PC-9 (cell line): Measurements from ENCODE around the gene UBALD2. TPM values are rescaled to one million over a fixed set of nuclear protein-coding genes. Genes with fewer than 3 reads are reported as not detected.
"Not testable (repeated sequence)": the region's sequence is repeated elsewhere in the genome, so short reads cannot be mapped to it uniquely, and the experiment has no call there.

Experiments
- BruUV-seq: library from RNA; stranded (reverse); fragments of 400-500 nt; replicated peaks from 2 replicates; lab custom pipeline; 2021; lab: Mats Ljungman, UMichigan
- CTCF ChIA-PET: fragments of 300-600 bp; sonication (Branson Sonifier 250); formaldehyde crosslinking; loops from one replicate; lab custom pipeline; 2022; ENCODE audit warnings: antibody characterized with exemption; lab: Charles Lee
- POLR2A ChIA-PET: fragments of 300-600 bp; sonication (Branson Sonifier 250); formaldehyde crosslinking; loops from one replicate; lab custom pipeline; 2022; ENCODE audit warnings: antibody characterized with exemption; ENCODE audit not compliant: unreplicated experiment; lab: Charles Lee
- DNase-seq, 2 experiments: peaks; one replicate each; pipeline versions ENCODE4 v3.0.0 to v3.0.0-alpha.2; 2015 to 2022; ENCODE audit warnings: mixed read lengths in 1 of 2
- H2AFZ ChIP-seq: fragments of 200-600 bp; sonication (generic); 2 replicates; pipeline ENCODE4 v1.8.1; 2017; ENCODE audit warnings: antibody characterized with exemption
- H3F3A ChIP-seq: fragments of 200-600 bp; sonication (generic); 2 replicates; pipeline ENCODE4 v1.8.1; 2017; ENCODE audit warnings: antibody characterized with exemption, mild to moderate bottlenecking, low read depth; ENCODE audit not compliant: insufficient read depth
- H3K27ac ChIP-seq: fragments of 200-600 bp; sonication (generic); 2 replicates; pipeline ENCODE4 v1.6.1; 2016; ENCODE audit warnings: mixed run types
- H3K27me3 ChIP-seq: fragments of 200-600 bp; sonication (generic); 2 replicates; pipeline ENCODE4 v1.6.1; 2016; ENCODE audit warnings: low read depth, mixed run types; ENCODE audit not compliant: insufficient read depth
- H3K36me3 ChIP-seq: fragments of 200-600 bp; sonication (generic); 2 replicates; pipeline ENCODE4 v1.6.1; 2016; ENCODE audit warnings: low read depth, mixed run types
- H3K4me1 ChIP-seq: fragments of 200-600 bp; sonication (generic); replicated peaks from 2 replicates; pipeline ENCODE4 v1.6.1; 2016; ENCODE audit warnings: mixed run types; ENCODE audit not compliant: insufficient read depth
- H3K4me2 ChIP-seq: fragments of 200-600 bp; sonication (generic); 2 replicates; pipeline ENCODE4 v1.6.1; 2017; ENCODE audit warnings: mixed run types
- H3K4me3 ChIP-seq: fragments of 200-600 bp; sonication (generic); 2 replicates; pipeline ENCODE4 v1.6.1; 2016; ENCODE audit warnings: mixed run types
- H3K79me2 ChIP-seq: fragments of 200-600 bp; sonication (generic); 2 replicates; pipeline ENCODE4 v1.6.1; 2017; ENCODE audit warnings: low read depth, mixed run types
- H3K9me2 ChIP-seq: fragments of 200-600 bp; sonication (generic); 2 replicates; pipeline ENCODE4 v1.8.1; 2017; ENCODE audit warnings: mild to moderate bottlenecking; ENCODE audit not compliant: insufficient read depth
- H3K9me3 ChIP-seq: fragments of 200-600 bp; sonication (generic); 2 replicates; pipeline ENCODE4 v1.8.1; 2016; ENCODE audit warnings: low read depth; ENCODE audit not compliant: insufficient read depth
- H4K20me1 ChIP-seq: fragments of 200-600 bp; sonication (generic); 2 replicates; pipeline ENCODE4 v1.8.1; 2017; ENCODE audit not compliant: insufficient read depth
- EZH2 ChIP-seq: fragments of 200-600 bp; sonication (generic); IDR thresholded peaks from 2 replicates; pipeline ENCODE4 v1.8.0; 2017; ENCODE audit warnings: antibody characterized with exemption, low read depth
- intact Hi-C: fragments of 100-400 bp; cut with micrococcal nuclease; formaldehyde crosslinking; loops from one replicate; pipeline ENCODE4 v1.10.0; 2022; ENCODE audit not compliant: unreplicated experiment
- total RNA-seq: library from RNA; stranded (reverse); gene quantifications from 2 replicates; pipeline ENCODE4 v1.2.3, GENCODE V29; 2021
- TF ChIP-seq, protein P1 (sequence below): fragments of 200-600 bp; sonication (generic); conservative IDR thresholded peaks from 2 replicates; pipeline ENCODE4 v1.6.1; 2017; ENCODE audit warnings: mixed run types, antibody characterized with exemption, mild to moderate bottlenecking, moderate library complexity

UBALD2 gene
- total RNA-seq, 1 experiment from 2014 or later, result 134 TPM

DNA sequence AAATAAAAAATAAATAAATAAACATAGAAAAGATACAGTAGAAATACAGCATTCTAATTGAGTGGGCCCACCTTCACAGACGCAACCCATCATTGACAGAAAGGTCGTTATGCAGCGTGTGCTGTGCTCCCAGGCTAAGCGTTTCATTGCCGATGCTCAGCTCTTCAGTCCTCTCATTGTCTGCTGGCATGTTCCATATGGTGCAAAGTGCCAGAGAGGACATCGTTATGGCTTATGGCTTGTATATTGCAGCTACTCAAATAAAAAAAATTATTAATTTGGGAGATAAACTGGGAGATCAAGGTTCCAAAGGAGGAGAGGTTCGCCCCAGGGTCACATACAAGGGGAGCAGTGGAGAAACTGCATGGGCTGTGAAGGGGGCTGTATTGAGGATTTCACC lies 11.3 kb upstream of the UBALD2 start:
- H3K9me3 ChIP-seq, result no peaks in the 10 kb centered on the region
- H3K27ac ChIP-seq, result peak overlapping the region; percentile 98; the same call in 1 of the 2 replicates
- H3K9me2 ChIP-seq, result no peaks in the 10 kb centered on the region
- peaks cover 44% of the 10 kb centered on the region for H3K4me1 ChIP-seq
- no peak overlapping the region for H2AFZ ChIP-seq
- H3K36me3 ChIP-seq, result no peaks in the 10 kb centered on the region
- H3K4me3 ChIP-seq, result no peak overlapping the region
- H3F3A ChIP-seq, result peaks cover 46% of the 10 kb centered on the region
- ChIA-PET POLR2A (no interaction called here), CTCF (no interaction called here)
- DNase-seq, result no peak
- BruUV-seq, result no TSS peak
- H3K27me3 ChIP-seq, result no peaks in the 10 kb centered on the region
- intact Hi-C loops, result no loop called here
- no peak for TF ChIP-seq EZH2
- TF ChIP-seq, protein P1, sequence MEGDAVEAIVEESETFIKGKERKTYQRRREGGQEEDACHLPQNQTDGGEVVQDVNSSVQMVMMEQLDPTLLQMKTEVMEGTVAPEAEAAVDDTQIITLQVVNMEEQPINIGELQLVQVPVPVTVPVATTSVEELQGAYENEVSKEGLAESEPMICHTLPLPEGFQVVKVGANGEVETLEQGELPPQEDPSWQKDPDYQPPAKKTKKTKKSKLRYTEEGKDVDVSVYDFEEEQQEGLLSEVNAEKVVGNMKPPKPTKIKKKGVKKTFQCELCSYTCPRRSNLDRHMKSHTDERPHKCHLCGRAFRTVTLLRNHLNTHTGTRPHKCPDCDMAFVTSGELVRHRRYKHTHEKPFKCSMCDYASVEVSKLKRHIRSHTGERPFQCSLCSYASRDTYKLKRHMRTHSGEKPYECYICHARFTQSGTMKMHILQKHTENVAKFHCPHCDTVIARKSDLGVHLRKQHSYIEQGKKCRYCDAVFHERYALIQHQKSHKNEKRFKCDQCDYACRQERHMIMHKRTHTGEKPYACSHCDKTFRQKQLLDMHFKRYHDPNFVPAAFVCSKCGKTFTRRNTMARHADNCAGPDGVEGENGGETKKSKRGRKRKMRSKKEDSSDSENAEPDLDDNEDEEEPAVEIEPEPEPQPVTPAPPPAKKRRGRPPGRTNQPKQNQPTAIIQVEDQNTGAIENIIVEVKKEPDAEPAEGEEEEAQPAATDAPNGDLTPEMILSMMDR, result no peak
- no peaks in the 10 kb centered on the region for H3K79me2 ChIP-seq
- peak overlapping the region; percentile 71; the same call in 1 of the 2 replicates for H3K4me2 ChIP-seq
- H4K20me1 ChIP-seq, result no peaks in the 10 kb centered on the region

DNA sequence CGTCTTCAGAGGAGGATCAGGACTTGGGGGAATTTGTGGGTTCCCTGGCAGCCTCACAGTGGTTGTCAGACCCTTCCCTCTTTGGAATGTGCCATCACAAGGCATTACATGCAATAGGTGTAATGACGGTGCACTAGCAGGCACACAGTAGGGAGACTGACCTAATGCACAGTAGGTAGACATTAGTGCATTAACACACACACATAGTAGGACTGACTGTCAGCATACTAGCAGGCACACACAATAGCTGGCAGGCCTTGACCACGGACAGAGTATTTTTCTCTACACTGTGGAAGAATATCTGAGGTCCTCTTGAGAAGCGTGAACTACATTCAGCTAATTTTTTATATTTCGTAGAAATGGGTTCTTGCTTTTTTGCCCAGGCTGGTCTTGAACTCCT lies 10.9 kb upstream of the UBALD2 start:
- Histone ChIP-seq H3F3A (peaks cover 48% of the 10 kb centered on the region), H3K4me1 (peaks cover 48% of the 10 kb centered on the region), H2AFZ (no peak overlapping the region), H3K9me3 (no peaks in the 10 kb centered on the region), H3K4me3 (no peak overlapping the region), H3K4me2 (no peak overlapping the region), H3K36me3 (no peaks in the 10 kb centered on the region), H3K27me3 (no peaks in the 10 kb centered on the region), H3K79me2 (no peaks in the 10 kb centered on the region), H4K20me1 (no peaks in the 10 kb centered on the region), H3K27ac (no peak overlapping the region), H3K9me2 (no peaks in the 10 kb centered on the region)
- TF ChIP-seq EZH2, result no peak
- TF ChIP-seq, protein P1, result no peak
- intact Hi-C loops, result no loop called here
- no peak for DNase-seq
- POLR2A ChIA-PET, result no interaction called here
- CTCF ChIA-PET, result no interaction called here
- no TSS peak for BruUV-seq

DNA sequence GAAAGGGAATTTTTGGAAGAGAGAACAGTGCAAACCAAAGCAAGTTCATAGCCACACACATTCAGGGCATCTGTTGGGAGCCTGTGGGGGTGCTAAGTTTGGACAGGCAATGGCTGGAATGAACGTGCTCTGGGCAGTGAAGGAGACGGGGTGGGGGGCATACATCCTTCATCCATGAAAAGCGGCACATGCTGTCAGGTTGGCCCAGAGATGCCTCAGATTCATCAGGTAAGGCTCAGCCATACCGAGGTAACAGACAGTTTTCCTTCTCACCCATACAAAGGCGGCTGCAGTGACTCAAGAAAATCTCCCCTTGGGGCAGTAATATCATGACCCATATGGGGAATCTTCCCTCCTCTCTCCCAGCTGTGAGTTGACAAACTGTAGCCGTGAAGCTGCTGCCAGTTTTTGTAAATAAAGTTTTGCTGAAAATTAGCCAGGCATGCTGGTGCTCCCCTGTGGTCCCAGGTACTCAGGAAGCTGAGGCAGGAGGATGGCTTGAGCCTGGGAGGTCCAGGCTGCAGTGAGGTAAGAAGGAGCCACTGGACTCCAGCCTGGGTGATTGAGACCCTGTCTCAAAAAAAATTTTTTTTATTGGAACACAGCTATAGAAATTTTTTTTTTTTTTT lies 9.2 kb upstream of the UBALD2 start:
- intact Hi-C loops, result no loop called here
- peaks cover 58% of the 10 kb centered on the region for H3K4me1 ChIP-seq
- no peaks in the 10 kb centered on the region for H3K79me2 ChIP-seq
- H3K36me3 ChIP-seq, result no peaks in the 10 kb centered on the region
- H3K27ac ChIP-seq, result no peak overlapping the region
- ChIA-PET POLR2A (no interaction called here), CTCF (no interaction called here)
- no peaks in the 10 kb centered on the region for H3K9me2 ChIP-seq
- H3K4me3 ChIP-seq, result no peak overlapping the region
- no peaks in the 10 kb centered on the region for H3K27me3 ChIP-seq
- no peak overlapping the region for H2AFZ ChIP-seq
- no peak for DNase-seq
- no TSS peak for BruUV-seq
- H4K20me1 ChIP-seq, result no peaks in the 10 kb centered on the region
- peaks cover 52% of the 10 kb centered on the region for H3F3A ChIP-seq
- TF ChIP-seq, protein P1, result no peak
- no peak for TF ChIP-seq EZH2
- H3K9me3 ChIP-seq, result no peaks in the 10 kb centered on the region
- no peak overlapping the region for H3K4me2 ChIP-seq

DNA sequence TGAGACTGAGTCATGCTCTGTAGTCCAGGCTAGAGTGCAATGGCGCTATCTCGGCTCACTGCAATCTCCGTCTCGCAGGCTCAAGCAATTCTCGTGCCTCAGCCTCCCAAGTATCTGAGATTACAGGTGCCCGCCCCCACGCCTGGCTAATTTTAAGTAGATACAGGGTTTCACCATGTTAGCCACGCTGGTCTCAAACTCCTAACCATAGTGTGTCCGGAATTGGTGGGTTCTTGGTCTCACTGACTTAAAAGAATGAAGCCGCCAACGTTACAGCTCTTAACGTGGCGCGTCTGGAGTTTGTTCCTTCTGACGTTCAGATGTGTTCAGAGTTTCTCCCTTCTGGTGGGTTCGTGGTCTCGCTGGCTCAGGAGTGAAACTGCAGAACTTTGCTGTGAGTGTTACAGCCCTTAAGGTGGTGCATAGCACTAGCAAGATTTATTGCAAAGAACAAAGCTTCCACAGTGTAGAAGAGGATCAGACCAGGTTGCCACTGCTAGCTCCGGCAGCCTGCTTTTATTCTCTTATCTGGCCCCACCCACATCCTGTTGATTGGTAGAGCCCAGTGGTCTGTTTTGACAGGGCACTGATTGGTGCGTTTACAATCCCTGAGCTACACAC lies 8.6 kb upstream of the UBALD2 start:
- intact Hi-C loops, H4K20me1 ChIP-seq, DNase-seq, H3K36me3 ChIP-seq, POLR2A ChIA-PET, H3K27me3 ChIP-seq, BruUV-seq, H3K79me2 ChIP-seq, H3K4me2 ChIP-seq, H3K9me2 ChIP-seq, CTCF ChIA-PET, H3K4me3 ChIP-seq, H2AFZ ChIP-seq, H3K9me3 ChIP-seq, H3K27ac ChIP-seq: not testable (repeated sequence)
- peaks cover 58% of the 10 kb centered on the region for H3K4me1 ChIP-seq
- peaks cover 45% of the 10 kb centered on the region for H3F3A ChIP-seq
